ENCODE results near the gene GLA. TPM values are rescaled to one million over a fixed set of nuclear protein-coding genes. Genes with fewer than 3 reads are reported as not detected.

The GLA gene
- total RNA-seq, 4 donors from 2014 or later = 13.2 to 30.2 (median 19.2) TPM

- H3K9me3 ChIP-seq = no peaks in the 10 kb centered on the region
- H3K4me1 ChIP-seq = no peaks in the 10 kb centered on the region
- no peak for DNase-seq
- no peak overlapping the region for H3K4me3 ChIP-seq
- no peak overlapping the region for H3K27ac ChIP-seq
- no peaks in the 10 kb centered on the region for H3K27me3 ChIP-seq
- H3K36me3 ChIP-seq = no peaks in the 10 kb centered on the region
- intact Hi-C loops (cut with DNase I; ENCODE audit: low total_unique reads) = no loop called here
- no peak for TF ChIP-seq POLR2A (IDR thresholded peaks at IDR 0.05)
- TF ChIP-seq, protein P1, sequence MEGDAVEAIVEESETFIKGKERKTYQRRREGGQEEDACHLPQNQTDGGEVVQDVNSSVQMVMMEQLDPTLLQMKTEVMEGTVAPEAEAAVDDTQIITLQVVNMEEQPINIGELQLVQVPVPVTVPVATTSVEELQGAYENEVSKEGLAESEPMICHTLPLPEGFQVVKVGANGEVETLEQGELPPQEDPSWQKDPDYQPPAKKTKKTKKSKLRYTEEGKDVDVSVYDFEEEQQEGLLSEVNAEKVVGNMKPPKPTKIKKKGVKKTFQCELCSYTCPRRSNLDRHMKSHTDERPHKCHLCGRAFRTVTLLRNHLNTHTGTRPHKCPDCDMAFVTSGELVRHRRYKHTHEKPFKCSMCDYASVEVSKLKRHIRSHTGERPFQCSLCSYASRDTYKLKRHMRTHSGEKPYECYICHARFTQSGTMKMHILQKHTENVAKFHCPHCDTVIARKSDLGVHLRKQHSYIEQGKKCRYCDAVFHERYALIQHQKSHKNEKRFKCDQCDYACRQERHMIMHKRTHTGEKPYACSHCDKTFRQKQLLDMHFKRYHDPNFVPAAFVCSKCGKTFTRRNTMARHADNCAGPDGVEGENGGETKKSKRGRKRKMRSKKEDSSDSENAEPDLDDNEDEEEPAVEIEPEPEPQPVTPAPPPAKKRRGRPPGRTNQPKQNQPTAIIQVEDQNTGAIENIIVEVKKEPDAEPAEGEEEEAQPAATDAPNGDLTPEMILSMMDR (IDR thresholded peaks at IDR 0.05) = no peak
Measured at GRCh38 chrX:101393530-101394305, 14.0 kb downstream of the GLA start.

DNA sequence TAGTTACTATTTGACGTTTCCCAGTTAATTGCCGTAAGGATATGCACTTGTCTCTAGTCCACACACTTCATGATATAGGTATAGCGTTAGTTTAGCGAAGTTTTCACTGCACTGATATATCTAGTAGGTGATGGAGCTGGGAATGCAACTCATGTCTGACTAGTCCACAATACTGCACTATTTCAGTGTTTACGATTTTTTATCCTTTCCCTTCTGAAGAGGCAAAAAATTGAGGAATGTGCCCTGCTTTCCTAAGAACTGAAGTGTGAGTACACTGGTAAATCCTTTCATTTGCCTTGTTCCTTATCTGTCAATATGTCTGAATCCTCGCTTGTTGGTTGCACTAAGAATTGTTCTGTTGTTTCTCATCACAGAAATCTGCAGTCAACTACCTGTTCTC, 15.9 kb downstream of the GLA start:
- peak overlapping the region; percentile 77 to 82 for H3K27ac ChIP-seq
- no peaks in the 10 kb centered on the region for H3K4me1 ChIP-seq
- no peaks in the 10 kb centered on the region for H3K27me3 ChIP-seq
- no peak for DNase-seq
- intact Hi-C loops (cut with DNase I; ENCODE audit: low total_unique reads) = no loop called here
- H3K4me3 ChIP-seq = peak overlapping the region in 1 of 2 donors; percentile 42
- TF ChIP-seq, protein P1 (IDR thresholded peaks at IDR 0.05) = no peak
- TF ChIP-seq POLR2A (IDR thresholded peaks at IDR 0.05) = no peak
- no peaks in the 10 kb centered on the region for H3K36me3 ChIP-seq
- H3K9me3 ChIP-seq = no peaks in the 10 kb centered on the region

DNA sequence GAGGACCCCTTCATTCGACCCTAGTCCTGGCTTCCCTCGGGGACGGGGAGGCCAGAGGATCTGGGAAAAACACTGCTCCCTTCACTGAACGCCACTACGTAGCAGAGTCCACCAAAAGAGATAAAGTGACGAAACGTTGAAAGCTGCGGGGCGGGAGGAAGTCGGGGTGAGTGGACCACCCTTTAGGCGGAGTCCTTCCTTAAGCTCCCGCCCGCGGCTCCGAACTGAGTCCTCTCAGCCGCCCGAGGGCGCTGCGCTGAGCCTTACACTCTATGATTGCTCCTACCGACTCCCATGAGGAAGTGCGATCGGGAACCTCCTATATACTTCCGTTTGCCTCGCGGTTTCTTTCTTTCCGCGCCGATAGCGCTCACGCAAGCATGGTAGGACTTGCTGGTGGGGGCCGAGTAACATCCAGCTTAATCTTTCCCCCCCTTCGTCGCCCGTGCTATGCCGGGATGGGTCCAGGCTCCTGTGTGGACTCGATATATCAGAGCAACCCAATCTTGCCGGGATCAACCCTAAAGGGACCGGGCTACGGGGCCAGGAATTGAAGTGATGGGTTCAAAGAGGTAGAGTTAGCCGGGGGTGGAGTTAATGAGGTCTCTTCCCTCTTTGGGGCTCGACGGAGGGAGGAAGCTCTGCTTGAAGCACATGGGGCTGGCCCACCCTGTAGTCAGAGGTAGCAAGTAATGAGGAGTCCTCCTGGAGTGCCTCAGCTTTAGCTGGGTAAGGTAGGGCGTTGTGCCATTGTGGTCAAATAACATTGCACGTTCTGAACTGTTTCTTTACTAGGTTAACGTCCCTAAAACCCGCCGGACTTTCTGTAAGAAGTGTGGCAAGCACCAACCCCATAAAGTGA, 16.8 kb downstream of the GLA start, which contains the start of gene RPL36A:
Gene RPL36A, plus strand, starts transcription at position 348 of the 862 bp plus-strand sequence. Its CDS starts 33 bp downstream, at position 381.
- H3K36me3 ChIP-seq = no peaks in the 10 kb centered on the region
- peak; percentile 84 to 86 for DNase-seq
- intact Hi-C loops (cut with DNase I; ENCODE audit: low total_unique reads) = no loop called here
- H3K27me3 ChIP-seq = no peaks in the 10 kb centered on the region
- H3K9me3 ChIP-seq = no peaks in the 10 kb centered on the region
- TF ChIP-seq, protein P1 (IDR thresholded peaks at IDR 0.05) = peak; percentile 62 to 69 (median 66)
- peak; percentile 61 to 75 for TF ChIP-seq POLR2A (IDR thresholded peaks at IDR 0.05)
- peak within 1 kb of the TSS; percentile 41 to 42 for H3K4me3 ChIP-seq
- H3K4me1 ChIP-seq = no peaks in the 10 kb centered on the region
- peak within 1 kb of the TSS; percentile 77 to 82 for H3K27ac ChIP-seq

DNA sequence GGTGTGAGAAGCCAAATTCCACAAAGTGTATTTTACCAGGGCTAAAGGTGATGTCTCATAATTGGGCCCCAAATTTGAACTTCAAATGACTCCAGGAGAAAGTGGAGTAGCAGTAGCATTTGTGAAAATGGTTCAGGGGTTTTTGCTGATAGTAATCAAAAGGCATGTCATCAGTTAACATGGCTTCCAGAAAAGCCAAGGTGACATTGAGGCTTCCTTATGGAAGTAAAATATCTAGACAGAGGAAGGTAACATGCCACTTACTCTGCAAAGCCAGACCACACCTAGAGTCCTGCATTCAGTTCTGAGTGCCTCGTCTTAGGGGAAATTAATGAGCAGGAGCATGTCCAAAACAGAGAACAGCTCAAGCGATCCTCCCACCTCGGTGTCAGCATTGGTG, 19.1 kb downstream of the GLA start:
- intact Hi-C loops (cut with DNase I; ENCODE audit: low total_unique reads) = no loop called here
- TF ChIP-seq POLR2A (IDR thresholded peaks at IDR 0.05) = no peak
- TF ChIP-seq, protein P1 (IDR thresholded peaks at IDR 0.05) = no peak
- no peak overlapping the region for H3K4me3 ChIP-seq

GRCh38 chrX:101386542-101386885, 21.2 kb downstream of the GLA start:
- intact Hi-C loops (cut with DNase I; ENCODE audit: low total_unique reads) = no loop called here
- Histone ChIP-seq H3K36me3 (no peaks in the 10 kb centered on the region), H3K4me1 (no peaks in the 10 kb centered on the region), H3K27ac (no peak overlapping the region), H3K4me3 (no peak overlapping the region), H3K27me3 (no peaks in the 10 kb centered on the region), H3K9me3 (no peaks in the 10 kb centered on the region)
- no peak for DNase-seq
- no peak for TF ChIP-seq POLR2A (IDR thresholded peaks at IDR 0.05)
- TF ChIP-seq, protein P1 (IDR thresholded peaks at IDR 0.05) = no peak

More for the DNA sequence above, 19.1 kb downstream of the GLA start:
- Histone ChIP-seq H3K4me1 (no peaks in the 10 kb centered on the region), H3K27me3 (no peaks in the 10 kb centered on the region), H3K27ac (no peak overlapping the region), H3K9me3 (no peaks in the 10 kb centered on the region), H3K36me3 (no peaks in the 10 kb centered on the region)
- no peak for DNase-seq

Data from uterus (tissue), 4 donors.